ENCODE data around the gene FAM72B.
A peak's percentile ranks its signal among the peaks of the same experiment; 100 is the strongest.
"Not testable (repeated sequence)": the region's sequence is repeated elsewhere in the genome, so short reads cannot be mapped to it uniquely, and the experiment has no call there.

The FAM72B gene

DNA sequence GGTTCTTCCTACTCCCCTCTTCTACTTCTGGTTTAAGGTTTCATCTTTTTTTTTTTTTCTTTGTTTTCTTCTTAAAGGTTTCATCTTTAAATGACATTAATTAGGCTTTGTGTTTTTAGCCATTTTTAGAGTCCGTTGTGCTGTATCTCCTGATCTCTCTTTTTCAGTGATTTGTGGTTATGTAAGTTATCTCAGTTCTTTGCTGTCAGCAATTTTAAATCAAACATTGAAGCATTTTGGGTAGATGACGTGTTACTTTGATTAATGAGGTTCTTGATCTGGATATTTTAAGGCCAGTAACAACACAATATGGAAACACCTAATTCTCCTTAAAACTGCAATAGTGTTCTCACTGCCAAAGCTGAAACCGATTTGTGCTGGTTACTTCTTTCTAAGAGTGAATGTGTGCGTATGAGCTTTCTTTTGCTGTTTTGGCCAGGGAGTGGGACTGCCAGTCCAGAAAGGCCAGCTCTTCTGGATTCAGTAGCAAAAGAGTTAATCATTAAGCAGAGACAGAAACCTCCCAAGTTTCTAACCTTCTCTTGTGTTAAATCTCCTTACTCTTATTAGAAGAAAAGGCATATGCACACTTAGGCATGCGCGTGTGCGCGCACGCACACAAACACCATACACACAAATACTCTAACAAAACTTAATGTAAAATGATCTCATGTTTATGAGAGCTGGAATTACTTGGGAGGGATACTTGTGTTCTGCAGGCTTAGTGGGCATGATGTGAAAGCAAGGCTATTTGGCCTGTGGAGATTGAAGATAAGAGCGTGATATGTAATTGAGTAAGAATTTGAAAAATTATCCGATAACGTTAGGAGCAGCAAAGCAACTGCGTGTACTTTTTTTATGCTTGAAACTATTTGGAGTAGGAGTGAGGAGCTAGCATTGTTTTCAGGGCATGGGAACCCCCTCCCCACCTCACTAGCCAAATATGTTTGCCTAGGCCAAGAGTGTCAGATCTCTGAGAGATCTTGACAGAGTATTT is 17.1 kb upstream of the FAM72B start:
- not testable (repeated sequence) for H3K4me3 ChIP-seq (ENCODE audit: low read depth, low read length); DNase-seq (ENCODE audit: low read depth)

GRCh38 chr1:121200232-121200631 is 16.1 kb upstream of the FAM72B start:
- not testable (repeated sequence) for H3K4me3 ChIP-seq (ENCODE audit: low read depth, low read length); DNase-seq (ENCODE audit: low read depth)

DNA sequence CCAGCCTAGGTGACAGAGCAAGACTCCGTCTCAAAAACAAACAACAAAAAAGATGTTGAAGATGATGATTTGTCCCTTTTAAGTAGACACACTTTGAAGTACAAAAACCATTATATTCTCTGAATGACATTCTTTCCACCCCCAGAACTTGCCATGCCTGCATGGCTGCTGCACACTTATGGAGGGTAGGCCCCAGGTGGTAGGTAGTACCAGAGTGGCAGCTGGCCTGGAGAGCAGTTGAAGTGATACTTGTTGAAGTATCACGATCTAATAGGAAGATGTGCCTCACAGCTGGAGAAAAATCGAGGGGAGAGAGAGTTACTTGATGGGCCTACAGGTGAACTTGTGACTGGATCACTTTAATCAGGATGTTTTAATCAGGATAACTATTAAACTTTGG is 15.6 kb upstream of the FAM72B start:
- not testable (repeated sequence) for H3K4me3 ChIP-seq (ENCODE audit: low read depth, low read length); DNase-seq (ENCODE audit: low read depth)

- not testable (repeated sequence) for H3K4me3 ChIP-seq (ENCODE audit: low read depth, low read length); DNase-seq (ENCODE audit: low read depth)
Observed at GRCh38 chr1:121197095-121197882, 13.1 kb upstream of the FAM72B start.

- DNase-seq (ENCODE audit: low read depth); H3K4me3 ChIP-seq (ENCODE audit: low read depth, low read length): not testable (repeated sequence)
Observed at GRCh38 chr1:121192512-121192911, 8.4 kb upstream of the FAM72B start.

- not testable (repeated sequence) for DNase-seq (ENCODE audit: low read depth); H3K4me3 ChIP-seq (ENCODE audit: low read depth, low read length)
Observed at GRCh38 chr1:121187914-121188313, 3.8 kb upstream of the FAM72B start.

DNA sequence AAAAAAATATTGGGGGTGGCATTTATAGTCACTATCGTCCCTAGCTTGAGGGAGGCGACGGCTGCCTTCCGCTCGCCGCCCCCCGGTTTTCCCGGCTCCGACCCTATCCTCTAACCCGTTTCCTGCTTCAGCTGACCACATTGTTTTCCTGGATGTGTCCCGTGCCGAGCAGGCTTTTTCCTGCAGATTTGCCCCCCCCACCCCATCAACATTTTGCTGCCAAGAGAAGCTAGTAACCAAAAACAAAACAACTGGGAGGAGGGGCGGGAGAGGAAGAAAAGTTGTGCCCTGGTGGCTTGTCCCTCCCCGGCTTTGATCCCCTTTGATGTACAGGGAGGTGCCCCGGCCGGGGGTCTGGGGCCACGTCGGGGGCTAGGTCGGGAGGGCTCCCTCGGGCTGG is 2.1 kb upstream of the FAM72B start:
- H3K4me3 ChIP-seq (ENCODE audit: low read depth, low read length); DNase-seq (ENCODE audit: low read depth): not testable (repeated sequence)

GRCh38 chr1:121185140-121185708 is 1.1 kb upstream of the FAM72B start:
- H3K4me3 ChIP-seq (ENCODE audit: low read depth, low read length): peak overlapping the region; percentile 41
- not testable (repeated sequence) for DNase-seq (ENCODE audit: low read depth)

- peak; percentile 0 for DNase-seq (ENCODE audit: low read depth)
- H3K4me3 ChIP-seq (ENCODE audit: low read depth, low read length): peak overlapping the region; percentile 57
Observed at GRCh38 chr1:121183867-121184266, 273 bp downstream of the FAM72B start.

DNA sequence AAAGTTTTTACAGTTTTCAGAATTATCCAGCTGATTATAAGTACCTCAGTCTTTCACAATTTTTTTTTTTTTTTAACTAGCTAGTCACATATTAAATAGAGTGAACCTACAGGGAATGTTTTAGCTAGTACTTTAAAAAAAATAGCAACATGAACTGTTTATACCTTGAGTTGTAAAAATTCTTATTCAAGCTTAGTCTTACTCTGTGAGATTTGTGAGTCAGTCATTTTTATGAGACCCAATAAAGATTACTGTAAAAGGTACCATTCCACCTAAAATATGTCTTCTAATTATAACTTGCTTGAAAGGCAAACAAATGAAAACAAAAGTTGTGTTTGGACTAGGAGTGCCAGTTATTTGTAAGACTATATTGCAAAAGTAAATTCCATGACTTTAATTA is 5.9 kb downstream of the FAM72B start:
- not testable (repeated sequence) for DNase-seq (ENCODE audit: low read depth); H3K4me3 ChIP-seq (ENCODE audit: low read depth, low read length)

- not testable (repeated sequence) for DNase-seq (ENCODE audit: low read depth); H3K4me3 ChIP-seq (ENCODE audit: low read depth, low read length)
Observed at GRCh38 chr1:121176649-121177048, 7.5 kb downstream of the FAM72B start.

DNA sequence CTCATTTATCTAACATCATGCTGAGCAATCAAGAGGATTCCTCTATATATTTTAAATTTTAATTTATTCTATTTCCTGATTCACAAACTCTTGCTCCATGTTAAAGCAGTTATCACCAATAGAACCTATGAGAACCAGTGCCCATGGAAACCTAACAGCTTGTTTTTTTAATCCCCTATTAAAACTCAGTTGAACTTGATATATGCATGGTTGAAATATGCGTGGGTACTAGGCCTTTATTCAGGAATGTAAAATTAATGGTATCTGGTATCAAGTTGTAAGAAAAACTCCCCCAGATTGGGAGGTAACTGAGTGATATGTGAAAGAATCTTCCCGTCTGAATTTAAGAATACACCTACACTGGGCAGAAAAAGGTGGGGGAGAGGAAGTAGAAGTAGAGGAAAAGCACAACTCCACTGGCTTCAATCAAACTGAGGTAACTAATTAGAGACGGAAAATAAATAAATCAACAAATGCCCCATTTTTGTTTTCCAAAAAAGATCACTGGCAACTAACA is 15.9 kb downstream of the FAM72B start:
- DNase-seq (ENCODE audit: low read depth); H3K4me3 ChIP-seq (ENCODE audit: low read depth, low read length): not testable (repeated sequence)

DNA sequence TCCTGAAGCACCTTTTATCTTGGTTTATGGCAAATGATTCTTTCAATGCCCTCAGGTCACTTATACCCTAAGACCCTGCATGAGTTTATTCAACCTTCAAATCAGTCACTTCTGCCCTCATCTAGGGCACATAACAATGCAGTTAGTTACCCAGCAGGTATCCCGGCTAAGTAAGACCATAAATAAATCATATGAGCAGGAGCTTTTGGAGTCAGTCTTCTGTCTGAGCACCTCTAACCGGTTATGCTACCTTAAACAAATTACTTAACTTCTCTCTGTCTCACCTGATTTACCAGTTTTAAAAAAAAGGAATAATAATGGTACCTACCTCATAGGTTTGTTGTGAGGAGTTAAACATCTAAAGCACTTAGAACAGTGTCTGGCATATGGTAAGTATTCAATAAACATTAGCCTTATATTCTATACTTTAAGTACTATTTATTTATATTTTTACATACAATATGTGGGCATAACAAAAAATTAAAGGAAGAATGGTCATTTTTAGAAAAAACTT is 16.9 kb downstream of the FAM72B start:
- DNase-seq (ENCODE audit: low read depth); H3K4me3 ChIP-seq (ENCODE audit: low read depth, low read length): not testable (repeated sequence)

GRCh38 chr1:121165296-121165695 is 18.8 kb downstream of the FAM72B start:
- not testable (repeated sequence) for H3K4me3 ChIP-seq (ENCODE audit: low read depth, low read length); DNase-seq (ENCODE audit: low read depth)

- H3K4me3 ChIP-seq (ENCODE audit: low read depth, low read length); DNase-seq (ENCODE audit: low read depth): not testable (repeated sequence)
Observed at GRCh38 chr1:121163850-121164757, 20.0 kb downstream of the FAM72B start.

GRCh38 chr1:121161199-121161901 is 22.8 kb downstream of the FAM72B start:
- not testable (repeated sequence) for DNase-seq (ENCODE audit: low read depth)

DNA sequence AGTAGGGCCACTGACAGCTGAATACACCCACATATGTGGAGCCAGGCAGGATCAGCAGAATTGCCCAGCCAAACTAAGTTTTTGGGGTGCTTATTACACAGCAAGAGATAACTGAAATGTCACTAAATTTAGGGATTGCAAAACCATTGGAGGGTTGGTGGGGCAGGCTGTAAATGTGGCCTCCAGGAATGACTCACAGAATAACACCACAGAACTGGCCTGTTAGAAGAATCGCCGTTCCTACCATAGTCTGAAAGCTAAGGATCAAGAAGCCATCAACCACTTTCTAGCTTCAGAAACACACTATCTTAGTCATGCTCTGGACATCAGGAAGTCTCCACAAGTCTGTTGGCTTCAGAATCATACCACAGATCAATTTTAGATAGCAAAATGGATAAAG is 24.0 kb downstream of the FAM72B start:
- not testable (repeated sequence) for DNase-seq (ENCODE audit: low read depth); H3K4me3 ChIP-seq (ENCODE audit: low read depth, low read length)

More at GRCh38 chr1:121161199-121161901, 22.8 kb downstream of the FAM72B start:
- H3K4me3 ChIP-seq (ENCODE audit: low read depth, low read length): not testable (repeated sequence)
